H1 (cell line): Measurements from ENCODE around the gene VPS9D1.

Experiments
- CREB1 ChIP-seq: IDR thresholded peaks from 2 replicates; pipeline ENCODE4 v1.6.1; 2012; ENCODE audit warnings: inconsistent platforms
- EP300 ChIP-seq, 2 experiments: IDR thresholded peaks; 1 replicate in 1 of 2; 2 replicates in 1 of 2; pipeline ENCODE4 v1.6.1; 2011 to 2012; ENCODE audit warnings: low read depth in 2 of 2, low read length in 2 of 2, mild to moderate bottlenecking in 2 of 2, borderline replicate concordance in 1 of 2, inconsistent platforms in 1 of 2, moderate library complexity in 1 of 2
- EZH2 ChIP-seq: fragments of 200-600 bp; sonication (generic); IDR thresholded peaks from 2 replicates; pipeline ENCODE4 v1.7.1; 2012; ENCODE audit warnings: low read depth, mild to moderate bottlenecking, moderate library complexity, low read length, inconsistent platforms; ENCODE audit not compliant: severe bottlenecking
- GABPA ChIP-seq: IDR thresholded peaks from 2 replicates; pipeline ENCODE4 v1.6.1; 2011; ENCODE audit warnings: mild to moderate bottlenecking, low read length, moderate library complexity, borderline replicate concordance; ENCODE audit not compliant: insufficient read depth
- HDAC6 ChIP-seq: IDR thresholded peaks from one replicate; pipeline ENCODE4 v1.7.1; 2012; ENCODE audit warnings: low read depth, mild to moderate bottlenecking, inconsistent platforms, low read length, moderate library complexity
- POLR2A ChIP-seq, 2 experiments: IDR thresholded peaks; 1 replicate in 1 of 2; 2 replicates in 1 of 2; pipeline ENCODE4 v1.6.1; 2011; ENCODE audit warnings: low read depth in 2 of 2, low read length in 2 of 2, mild to moderate bottlenecking in 2 of 2; ENCODE audit errors: control extremely low read depth in 1 of 2
- SIN3A ChIP-seq, 2 experiments: IDR thresholded peaks in 1 of 2; conservative IDR thresholded peaks in 1 of 2; 2 replicates each; pipeline ENCODE4 v1.6.1; 2011 to 2012; ENCODE audit warnings: low read length in 2 of 2, improper control_type of control experiment in 1 of 2, low read depth in 1 of 2, mild to moderate bottlenecking in 1 of 2

GRCh38 chr16:89716493-89716892 is 4.2 kb downstream of the VPS9D1 start:
- TF ChIP-seq CREB1 (no peak), POLR2A (IDR thresholded peaks at IDR 0.05; ENCODE audit: control extremely low read depth in 1 of 2, low read depth in 2 of 2, low read length in 2 of 2) (no peak), GABPA (no peak), EP300 (IDR thresholded peaks at IDR 0.05; ENCODE audit: borderline replicate concordance in 1 of 2, low read depth in 2 of 2, low read length in 2 of 2) (no peak), SIN3A (conservative IDR thresholded peaks at IDR 0.05 in 1 of 2, IDR thresholded peaks at IDR 0.05 in 1 of 2; ENCODE audit: low read depth in 1 of 2, low read length in 2 of 2) (no peak), EZH2 (no peak), HDAC6 (no peak)
